GM19452 (cell line): Measurements from ENCODE around the gene CEMIP.
A peak's percentile ranks its signal among the peaks of the same experiment; 100 is the strongest.

Source experiments
- ATAC-seq: cut with Tn5 transposase; IDR thresholded peaks from one replicate; pipeline ENCODE4 v1.9.1; 2021; ENCODE audit not compliant: unreplicated experiment

CEMIP gene

GRCh38 chr15:80971143-80971542 lies 192.0 kb downstream of the CEMIP start:
- ATAC-seq = no peak

- no peak for ATAC-seq
Observed at GRCh38 chr15:80972276-80972675, 193.1 kb downstream of the CEMIP start.

GRCh38 chr15:80974914-80975313 lies 195.7 kb downstream of the CEMIP start:
- ATAC-seq = no peak

GRCh38 chr15:80976851-80977250 lies 197.7 kb downstream of the CEMIP start:
- ATAC-seq = no peak

- ATAC-seq = no peak
Observed at GRCh38 chr15:80977627-80978036, 198.5 kb downstream of the CEMIP start.

- no peak for ATAC-seq
Observed at GRCh38 chr15:80978685-80979329, 199.6 kb downstream of the CEMIP start.

- ATAC-seq = no peak
Observed at GRCh38 chr15:80979538-80980200, 200.5 kb downstream of the CEMIP start.

GRCh38 chr15:80982205-80982604 lies 203.0 kb downstream of the CEMIP start:
- ATAC-seq = no peak

GRCh38 chr15:80982839-80983238 lies 203.7 kb downstream of the CEMIP start:
- ATAC-seq = no peak

GRCh38 chr15:80984856-80985255 lies 205.7 kb downstream of the CEMIP start:
- no peak for ATAC-seq

GRCh38 chr15:80985981-80986380 lies 206.8 kb downstream of the CEMIP start:
- no peak for ATAC-seq

- ATAC-seq = no peak
Observed at GRCh38 chr15:80986487-80986886, 207.3 kb downstream of the CEMIP start.

- no peak for ATAC-seq
Observed at GRCh38 chr15:80988148-80988796, 209.1 kb downstream of the CEMIP start.

GRCh38 chr15:80989081-80989517 lies 209.9 kb downstream of the CEMIP start:
- peak; percentile 3 for ATAC-seq

GRCh38 chr15:80989518-80990478 lies 210.6 kb downstream of the CEMIP start, which contains the start of gene MESD:
MESD (minus strand) TSS chr15:80989819; CDS start chr15:80989791, 28 bp downstream.
- peak; percentile 96 for ATAC-seq

- ATAC-seq = no peak
Observed at GRCh38 chr15:80990955-80991354, 211.8 kb downstream of the CEMIP start.

GRCh38 chr15:80991421-80991820 lies 212.3 kb downstream of the CEMIP start:
- ATAC-seq = no peak

GRCh38 chr15:80992006-80992405 lies 212.8 kb downstream of the CEMIP start:
- ATAC-seq = no peak

GRCh38 chr15:80992441-80992840 lies 213.3 kb downstream of the CEMIP start:
- ATAC-seq = no peak

- ATAC-seq = no peak
Observed at GRCh38 chr15:80996247-80996646, 217.1 kb downstream of the CEMIP start.

- no peak for ATAC-seq
Observed at GRCh38 chr15:80997692-80998091, 218.5 kb downstream of the CEMIP start.
